Brain pericyte (primary cell): ENCODE measurements around the gene RPS6KC1.
"Not testable (repeated sequence)": the region's sequence is repeated elsewhere in the genome, so short reads cannot be mapped to it uniquely, and the experiment has no call there.

Experiments
- DNase-seq: peaks from one replicate; pipeline ENCODE4 v3.0.0-alpha.2; 2012; ENCODE audit warnings: low read depth, low spot score

The RPS6KC1 gene

DNA sequence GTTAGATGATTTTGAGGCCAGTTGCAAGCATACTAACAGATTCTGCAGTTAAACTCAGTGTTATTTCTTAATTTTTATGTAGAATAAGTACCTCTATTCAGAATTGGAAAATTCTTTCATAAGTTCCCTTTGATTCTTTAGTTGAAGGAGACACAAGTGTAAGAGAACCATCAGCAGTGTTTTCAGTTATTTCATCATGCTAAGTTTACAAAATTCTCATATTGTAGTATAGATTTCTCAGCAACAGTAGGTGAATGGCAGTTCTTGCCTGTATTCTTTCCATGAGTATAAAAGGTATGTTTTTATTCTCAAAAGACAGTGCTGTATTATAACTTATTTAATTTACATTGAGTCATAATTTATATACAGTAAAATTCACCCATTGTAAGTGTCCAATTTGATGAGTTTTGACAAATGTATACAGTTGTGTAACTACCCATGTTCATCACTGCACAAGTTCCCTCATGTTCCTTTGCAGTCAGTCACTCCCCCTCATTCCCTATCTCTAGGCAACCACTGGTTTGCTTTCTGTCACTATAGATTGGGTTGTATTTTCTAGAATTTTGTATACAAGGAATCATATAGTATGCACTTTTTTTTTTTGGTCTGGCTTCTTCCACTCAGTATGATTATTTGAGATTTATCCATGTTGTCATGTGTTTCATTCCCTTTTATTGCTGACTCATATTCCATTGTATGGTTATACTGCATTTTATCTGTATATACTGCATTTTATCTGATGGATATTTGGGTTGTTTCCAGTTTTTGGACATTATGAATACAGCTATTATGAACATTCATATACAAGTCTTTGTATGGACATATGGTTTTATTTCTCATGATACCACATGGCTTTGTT, 3.9 kb downstream of the RPS6KC1 start:
- DNase-seq, result no peak

DNA sequence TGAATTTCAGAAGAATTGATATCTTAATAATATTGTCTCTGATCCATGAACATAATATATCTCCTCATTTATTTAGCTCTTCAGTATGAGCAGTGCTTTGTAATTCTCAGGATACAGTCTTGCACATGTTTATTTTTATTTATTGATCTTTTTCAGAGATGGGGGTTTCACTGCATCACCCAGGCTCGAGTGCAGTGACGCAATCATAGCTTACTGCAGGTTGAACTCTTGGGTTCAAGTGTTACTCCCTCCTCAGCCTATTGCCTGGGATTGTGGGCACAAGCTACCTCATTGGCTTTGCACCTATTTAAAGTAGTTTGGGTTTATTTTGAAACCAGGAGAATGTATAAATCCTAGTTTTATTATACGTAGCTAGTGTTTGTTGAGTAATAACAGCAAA, 4.7 kb downstream of the RPS6KC1 start:
- no peak for DNase-seq

DNA sequence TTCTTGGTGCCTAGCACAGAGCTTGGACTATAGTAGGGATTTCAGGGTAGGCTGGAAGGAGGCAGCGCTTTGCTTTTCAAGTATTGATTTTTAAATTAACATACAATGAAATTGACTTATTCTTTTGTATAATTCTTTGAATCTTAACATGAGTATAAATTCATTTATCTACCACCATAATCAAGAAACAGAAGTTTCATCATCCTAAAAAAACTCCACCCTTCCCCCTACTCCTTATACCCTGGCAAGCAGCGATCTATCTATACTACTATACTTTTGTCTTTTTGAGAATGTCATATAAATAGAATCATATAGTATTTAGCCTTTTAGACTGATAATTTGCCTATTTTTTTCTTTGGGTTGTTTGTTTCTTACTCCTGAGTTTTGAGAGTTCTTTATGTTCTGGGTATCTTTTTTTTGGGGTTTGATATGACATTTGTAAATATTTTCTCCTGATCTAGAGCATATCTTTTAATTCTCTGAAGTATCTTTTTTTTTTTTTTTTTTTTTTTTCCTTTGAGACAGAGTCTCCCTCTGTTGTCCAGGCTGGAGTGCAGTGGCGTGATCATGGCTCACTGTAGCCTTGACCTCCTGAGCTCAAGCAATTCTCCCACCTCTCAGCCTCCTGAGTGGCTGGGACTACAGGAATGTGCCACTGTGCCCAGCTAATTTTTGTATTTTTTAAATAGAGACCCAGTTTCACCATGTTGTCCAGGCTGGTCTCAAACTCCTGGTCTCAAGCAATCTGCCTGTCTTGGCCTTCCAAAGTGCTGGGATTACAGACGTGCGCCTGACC, 6.4 kb downstream of the RPS6KC1 start:
- DNase-seq, result no peak

DNA sequence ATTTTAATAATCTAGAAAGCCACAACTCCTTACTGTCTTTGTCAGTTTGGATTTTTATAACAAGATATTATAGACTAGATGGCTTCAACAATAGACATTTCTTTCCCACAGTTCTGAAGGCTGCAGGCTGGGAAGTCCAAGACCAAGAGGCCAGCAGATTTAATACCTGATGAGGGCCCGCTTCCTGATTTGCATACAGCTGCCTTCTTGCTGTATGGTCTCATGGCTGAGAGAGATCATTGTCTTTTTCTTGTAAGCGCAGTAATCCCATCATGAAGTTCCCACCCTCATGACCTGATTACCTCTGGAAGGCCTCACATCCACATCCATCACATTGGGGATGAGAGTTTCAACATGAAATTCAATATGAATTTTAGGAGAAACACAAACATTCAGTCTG, 9.8 kb downstream of the RPS6KC1 start:
- no peak for DNase-seq

DNA sequence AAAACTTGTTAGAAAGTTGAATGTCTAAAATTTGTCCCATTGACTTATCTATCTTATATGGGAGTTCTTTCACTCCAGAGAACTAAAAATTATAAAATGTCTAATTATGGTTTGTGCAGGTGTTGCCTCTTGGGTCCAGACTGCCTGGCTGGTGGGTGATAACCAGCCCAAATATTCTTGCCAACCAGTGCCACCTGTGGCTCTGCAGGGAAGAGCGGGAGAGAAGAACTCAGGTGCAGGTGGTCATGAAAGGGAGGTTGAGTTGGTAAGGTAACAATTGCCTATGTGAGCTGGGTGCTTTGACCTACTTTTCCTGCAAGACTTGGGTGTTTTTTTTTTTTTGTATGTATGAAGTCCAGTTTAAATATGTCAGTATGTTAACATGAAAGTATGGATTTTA, 10.2 kb downstream of the RPS6KC1 start:
- DNase-seq, result no peak

DNA sequence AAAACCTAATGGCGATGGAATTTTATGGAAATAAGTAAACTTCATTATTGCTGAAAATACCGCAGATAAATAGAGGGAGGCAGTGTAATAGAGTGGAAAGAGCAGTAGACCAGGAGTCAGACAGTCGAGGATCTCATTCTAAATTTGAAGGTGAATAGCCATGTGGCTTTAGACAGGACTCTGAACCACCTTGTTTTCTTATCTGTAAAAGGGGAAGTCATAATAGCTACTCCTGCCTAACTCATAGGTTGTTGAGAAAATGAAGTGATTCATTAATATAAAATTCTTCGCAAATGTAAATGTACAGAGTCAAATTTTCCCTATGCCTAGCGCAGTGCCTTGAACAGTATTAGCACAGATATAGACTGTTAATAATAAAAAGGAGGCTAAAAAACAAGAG, 14.8 kb downstream of the RPS6KC1 start:
- DNase-seq, result no peak

DNA sequence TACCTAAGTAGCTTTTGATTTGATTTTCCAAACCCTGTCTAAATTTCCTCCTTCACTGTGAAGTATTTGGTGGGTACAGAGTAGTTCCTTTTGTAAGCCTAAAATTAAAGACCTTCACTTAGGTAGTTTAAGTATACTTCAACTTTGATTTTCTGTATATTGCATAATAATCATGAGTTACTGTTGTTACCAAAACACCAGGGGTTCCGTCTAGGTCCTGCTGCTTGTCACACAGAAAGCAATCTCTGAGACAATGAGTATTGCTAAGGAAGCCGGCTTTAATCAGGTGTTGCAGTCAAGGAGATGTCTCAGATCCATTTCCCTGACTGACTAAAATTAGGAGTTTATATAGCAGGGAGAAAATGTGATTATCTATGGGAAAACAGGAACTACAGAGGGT, 15.3 kb downstream of the RPS6KC1 start:
- no peak for DNase-seq

DNA sequence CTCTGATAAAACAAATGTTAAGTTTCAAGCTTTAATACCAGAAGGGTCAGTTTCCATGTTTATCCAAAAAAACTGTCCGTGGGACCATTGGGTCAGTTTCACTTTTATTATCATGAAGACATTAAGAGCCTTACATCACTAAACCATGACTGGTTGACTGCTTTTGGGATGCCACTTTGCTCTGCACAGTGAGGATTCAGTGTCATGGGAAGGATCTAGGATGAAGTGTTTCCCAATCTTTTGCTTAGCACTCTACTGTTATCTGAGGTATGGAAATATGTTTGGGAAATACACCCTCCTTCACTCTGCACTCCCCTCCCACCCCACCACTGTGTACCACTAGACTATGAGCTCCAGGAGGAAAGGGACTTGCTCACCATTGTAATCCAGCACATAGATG, 16.3 kb downstream of the RPS6KC1 start:
- DNase-seq, result no peak

DNA sequence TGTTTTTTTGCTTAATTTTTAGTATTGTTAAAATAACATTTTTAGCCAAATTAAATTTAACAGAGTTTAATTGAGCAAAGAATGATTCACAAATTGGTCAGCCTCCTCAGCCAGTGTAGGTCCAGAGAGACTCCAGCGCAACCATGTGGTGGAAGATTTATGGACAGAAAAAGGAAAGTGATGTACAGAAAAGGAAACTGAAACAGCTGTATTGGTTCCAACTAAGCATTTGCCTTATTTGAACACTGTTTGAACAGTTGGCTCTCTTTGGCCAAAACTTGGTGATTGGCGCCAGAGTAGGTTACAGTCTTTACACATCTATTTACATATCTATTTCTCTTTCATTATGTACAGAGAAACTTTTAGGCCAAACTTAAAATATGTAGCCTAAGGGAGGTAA, 19.4 kb downstream of the RPS6KC1 start:
- DNase-seq, result peak; percentile 24

DNA sequence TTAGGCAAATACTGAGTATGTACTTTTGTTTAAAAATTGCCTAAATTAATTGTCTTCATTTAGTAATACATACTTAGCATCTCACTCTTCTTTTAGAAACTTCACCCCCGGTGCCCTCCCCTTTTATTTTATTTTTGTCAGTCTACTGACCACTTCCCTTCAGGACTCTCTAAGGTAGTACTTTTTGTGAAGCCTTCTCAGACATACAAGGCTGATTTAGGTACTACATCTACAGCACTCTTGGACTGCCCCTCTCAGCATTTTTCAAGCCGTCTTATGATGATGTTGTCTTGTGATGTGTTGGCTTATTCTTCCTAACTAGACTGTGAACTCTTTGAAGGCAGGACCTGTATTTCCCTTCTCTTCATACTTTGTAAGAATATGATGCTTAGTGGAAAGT, 24.7 kb downstream of the RPS6KC1 start:
- DNase-seq, result no peak

DNA sequence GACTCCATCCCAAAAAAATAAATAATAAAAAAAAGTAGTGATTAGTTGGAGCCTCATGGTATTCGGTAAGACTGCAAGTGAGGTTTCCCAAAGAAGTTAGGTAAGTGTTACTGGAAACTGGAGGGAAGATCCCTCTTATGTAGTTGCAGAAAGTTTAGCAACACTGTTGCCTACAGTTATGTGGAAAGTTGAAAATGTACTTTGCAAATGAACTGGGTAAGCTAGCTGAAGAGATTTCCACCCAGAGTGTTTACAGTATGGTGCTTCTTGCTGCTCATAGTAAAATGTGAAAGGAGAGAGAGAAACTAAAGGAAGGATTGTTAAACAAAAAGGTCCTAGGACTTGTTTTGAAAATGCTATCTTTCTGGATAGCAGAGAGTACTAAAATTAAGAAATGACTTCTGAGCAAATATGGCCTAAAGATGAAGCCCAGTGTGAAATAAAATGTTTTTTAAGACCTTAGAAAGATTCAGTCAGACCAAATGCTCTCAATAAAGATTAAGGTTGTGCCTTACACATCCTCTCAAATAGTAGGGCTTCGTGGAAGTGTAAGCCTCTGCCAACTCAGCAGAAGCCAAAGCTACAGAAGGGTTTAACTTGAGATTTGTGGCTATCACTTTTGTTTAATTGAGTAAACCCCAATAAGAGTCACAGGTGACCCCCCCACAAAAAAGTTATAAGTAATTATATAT, 31.5 kb downstream of the RPS6KC1 start:
- no peak for DNase-seq

DNA sequence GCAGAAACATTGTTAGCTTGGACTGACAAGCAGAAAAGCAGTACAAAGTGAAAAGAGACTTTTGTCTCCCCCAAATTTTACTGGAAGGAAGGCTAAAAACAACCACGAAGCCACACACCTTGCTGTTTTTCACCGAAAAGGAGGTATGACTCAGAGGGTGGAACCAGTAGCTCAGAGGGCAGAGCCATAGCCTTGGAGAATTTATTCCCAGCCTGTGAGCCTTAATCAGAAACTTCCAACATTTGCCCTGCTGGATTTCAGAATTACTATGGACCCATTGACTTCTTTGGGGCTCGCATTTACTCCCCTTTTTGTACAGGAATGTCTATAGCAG, 32.0 kb downstream of the RPS6KC1 start:
- DNase-seq, result no peak

DNA sequence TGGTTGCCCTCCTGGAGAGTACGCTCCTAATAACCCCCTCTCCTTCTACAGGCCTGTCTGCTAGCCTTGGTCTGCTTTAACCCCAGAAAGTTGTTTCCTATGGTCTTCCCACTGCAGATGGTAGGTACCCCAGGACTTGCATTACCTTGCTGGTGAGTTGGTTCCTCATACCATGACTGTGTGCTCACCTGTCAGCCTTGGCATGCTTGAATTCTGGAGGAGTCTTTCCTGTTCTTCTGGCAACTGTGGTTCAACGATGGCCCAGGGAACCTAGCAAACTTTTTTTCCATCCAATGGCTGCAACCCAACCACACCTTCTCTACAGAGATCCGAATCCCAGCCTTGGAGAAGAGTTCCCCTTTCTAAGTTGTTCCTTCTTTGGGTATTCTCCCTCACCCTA, 36.9 kb downstream of the RPS6KC1 start:
- no peak for DNase-seq

DNA sequence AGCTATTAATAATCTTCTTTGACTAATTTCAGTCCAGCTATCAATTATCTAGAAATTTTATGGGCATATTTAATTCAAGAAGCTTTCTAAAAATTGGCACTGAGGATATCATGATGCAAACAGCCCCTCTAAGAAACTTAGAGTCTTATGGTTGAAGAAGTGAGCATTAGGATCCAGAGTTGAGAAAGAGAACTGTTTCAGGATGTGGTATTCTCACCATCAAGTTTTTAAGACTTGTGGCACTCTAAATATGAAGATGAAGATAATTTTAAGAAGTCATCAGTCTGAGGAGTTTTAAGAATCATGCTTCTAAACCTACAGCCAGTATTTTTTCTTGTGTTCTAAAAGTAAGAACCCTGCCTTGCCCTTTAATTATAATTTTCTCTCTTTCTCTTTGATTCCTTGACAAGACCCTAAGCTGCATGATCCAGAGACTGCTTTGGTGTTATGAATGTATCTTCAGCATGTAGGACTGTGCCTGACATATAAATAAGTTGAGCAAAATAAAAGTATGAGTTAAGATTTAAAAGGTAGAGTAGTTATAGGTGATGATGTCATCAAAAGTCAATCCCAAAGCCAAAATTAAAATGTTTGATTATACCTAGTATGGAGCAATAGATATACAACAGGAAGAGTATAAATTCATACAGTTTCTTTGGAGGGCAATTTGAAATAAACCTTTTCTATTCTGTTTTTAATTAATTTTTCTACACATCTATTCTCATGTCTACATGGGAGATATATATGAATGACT, 39.1 kb downstream of the RPS6KC1 start:
- no peak for DNase-seq

DNA sequence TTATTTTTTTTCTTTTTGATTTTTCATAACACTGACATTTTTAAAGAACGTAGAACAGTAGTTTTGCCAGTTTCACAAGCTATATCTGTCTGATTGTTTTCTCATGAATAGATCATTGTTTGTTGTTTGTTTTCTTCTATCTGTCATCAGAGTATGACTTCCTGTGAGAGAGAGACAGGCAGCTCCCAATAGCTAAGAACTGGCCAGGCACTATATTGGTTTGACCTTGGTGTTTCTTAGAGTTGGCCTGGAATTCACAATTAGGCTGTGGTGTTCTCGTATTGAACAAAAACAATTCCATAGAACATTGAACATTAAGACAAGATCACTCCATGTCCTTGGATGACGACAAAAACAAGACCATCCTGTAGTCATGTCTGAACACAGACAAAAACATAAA, 43.4 kb downstream of the RPS6KC1 start:
- no peak for DNase-seq

DNA sequence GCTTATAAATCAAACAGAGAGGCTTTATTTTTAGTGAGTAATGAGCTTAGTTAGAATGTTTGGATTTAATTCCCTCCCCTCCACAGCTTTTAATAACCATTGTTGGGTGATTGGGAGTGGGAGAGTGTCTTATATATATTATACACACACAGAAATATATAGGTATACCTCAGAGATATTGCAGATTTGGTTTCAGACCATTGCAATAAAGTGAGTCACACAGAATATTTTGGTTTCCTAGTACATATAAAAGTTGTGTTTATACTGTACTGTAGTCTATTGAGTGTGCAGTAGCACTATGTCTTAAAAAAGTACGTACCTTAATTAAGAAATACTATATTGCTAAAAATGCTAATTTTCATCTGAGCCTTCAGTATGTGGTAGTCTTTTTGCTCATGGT, 44.4 kb downstream of the RPS6KC1 start:
- DNase-seq, result no peak

DNA sequence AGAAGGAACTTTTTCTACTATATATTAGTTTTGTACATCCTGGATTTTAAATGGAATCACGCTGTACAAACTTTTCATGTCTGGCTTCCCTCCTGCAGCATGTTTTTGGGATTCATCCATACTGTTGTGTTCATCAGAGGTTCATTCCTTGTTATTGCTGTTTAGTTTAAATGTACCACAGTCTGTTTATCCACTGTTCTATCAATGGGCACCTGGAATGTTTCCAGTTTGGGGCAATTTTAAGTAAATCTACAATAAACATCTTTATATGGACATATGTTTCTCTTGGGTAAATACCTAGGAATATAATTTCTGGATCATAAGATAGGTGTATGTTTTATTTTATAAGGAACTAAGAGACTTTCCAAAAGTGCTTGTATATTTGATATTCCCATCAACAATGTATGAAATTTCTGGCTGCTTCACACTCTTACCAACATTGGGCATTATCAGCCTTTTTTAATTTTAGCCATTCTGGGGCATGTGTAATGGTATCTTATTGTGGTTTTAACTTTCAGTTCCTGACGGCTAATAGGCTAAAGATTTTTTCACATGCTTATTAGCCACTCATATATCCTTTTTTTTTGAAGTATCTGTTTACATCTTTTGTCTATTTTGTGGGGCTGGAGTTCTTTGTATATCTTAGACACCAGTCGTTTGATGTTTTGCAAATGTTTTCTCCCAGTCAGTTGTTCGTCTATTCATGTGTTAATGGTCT, 48.8 kb downstream of the RPS6KC1 start:
- no peak for DNase-seq

DNA sequence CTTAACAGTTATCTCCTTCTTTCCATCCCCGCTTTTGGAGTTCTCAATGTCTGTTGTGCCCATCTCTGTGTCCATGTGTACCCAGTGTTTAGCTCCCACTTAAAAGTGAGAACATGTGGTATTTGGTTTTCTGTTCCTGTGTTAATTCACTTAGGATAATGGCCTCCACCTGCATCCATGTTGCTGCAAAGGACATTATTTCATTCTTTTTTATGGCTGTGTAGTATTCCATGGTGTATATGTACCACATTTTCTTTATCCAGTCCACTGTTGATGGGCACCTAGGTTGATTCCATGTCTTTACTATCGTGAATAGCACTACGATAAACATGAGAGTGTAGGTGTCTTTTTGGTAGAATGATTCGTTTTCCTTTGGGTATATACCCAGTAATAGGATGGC, 49.5 kb downstream of the RPS6KC1 start:
- not testable (repeated sequence) for DNase-seq

DNA sequence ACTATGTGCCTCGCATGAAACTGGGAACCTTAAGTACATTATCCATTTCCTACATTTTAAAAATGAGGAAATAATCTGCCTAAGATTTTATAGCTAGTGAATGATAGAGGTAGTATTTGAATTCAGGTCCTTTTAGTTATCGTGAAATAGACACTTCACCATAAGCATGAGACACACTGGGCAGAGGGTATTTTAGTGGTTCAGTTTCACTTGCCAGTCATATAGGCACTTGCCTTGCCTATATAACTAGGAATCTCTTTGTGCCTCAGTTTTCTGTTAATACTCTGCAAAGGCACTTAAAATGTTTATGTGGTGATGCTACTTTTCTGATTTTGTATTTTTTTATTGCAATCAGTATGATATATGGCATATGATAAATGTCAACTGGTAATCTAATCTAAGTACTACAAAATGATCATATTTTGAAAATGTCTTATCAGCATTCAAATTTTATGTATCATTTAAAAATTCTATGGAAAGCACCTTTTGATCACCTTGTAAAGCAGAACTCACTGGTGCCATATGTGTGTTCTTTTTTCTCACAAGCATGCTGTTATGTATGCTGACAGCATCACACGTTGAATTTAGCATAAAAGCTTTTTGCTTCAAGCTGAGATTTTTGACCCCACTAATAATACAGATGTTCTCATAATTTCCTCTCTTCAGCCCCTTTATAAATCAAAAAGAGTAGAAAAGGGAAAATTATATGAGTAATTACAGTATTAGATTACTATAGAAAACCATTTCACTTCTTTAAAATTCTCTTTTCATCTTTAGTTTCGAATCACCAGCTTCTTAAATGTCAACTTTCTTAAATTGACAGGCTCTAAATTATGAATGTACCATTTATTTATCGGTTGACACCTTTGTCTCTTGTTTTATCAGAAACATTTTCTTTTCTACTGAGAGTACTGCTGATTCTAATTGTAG, 52.6 kb downstream of the RPS6KC1 start:
- no peak for DNase-seq

DNA sequence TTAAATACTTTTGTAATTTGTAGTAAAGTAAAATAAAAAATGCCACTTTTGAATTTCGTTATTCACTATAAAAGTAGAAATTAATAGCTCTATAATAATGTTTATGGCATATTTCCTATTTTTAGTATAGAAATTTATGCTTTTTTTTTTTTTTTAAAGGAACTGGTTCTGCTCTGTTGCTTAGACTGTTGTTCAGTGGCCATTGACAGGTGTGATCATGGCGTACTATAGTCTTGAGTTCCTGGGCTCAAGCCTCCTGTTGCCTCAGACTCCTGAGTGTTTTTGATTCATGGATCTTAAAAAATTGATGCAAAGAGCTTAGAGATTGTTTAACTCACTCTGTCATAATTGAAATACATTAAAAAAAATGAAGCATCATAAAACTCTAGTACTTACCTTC, 53.6 kb downstream of the RPS6KC1 start:
- DNase-seq, result no peak
